HCT116 (cell line): Measurements from ENCODE around the gene CFAP119.

Experiments used
- CTCF ChIP-seq, 3 experiments: fragments of 200-600 bp in 1 of 3; sonication (generic) in 1 of 3; IDR thresholded peaks in 2 of 3; conservative IDR thresholded peaks in 1 of 3; 2 replicates each; pipeline ENCODE4 v1.5.1; 2012 to 2017; ENCODE audit warnings: low read depth in 2 of 3, low read length in 2 of 3, antibody characterized with exemption in 1 of 3, borderline replicate concordance in 1 of 3, control low read depth in 1 of 3, mild to moderate bottlenecking in 1 of 3, mixed read lengths in 1 of 3, mixed run types in 1 of 3, moderate library complexity in 1 of 3; ENCODE audit not compliant: insufficient read depth in 1 of 3
- ELF1 ChIP-seq: IDR thresholded peaks from 2 replicates; pipeline ENCODE4 v1.6.1; 2012; ENCODE audit warnings: low read depth, borderline replicate concordance
- EZH2 ChIP-seq: fragments of 200-600 bp; sonication (generic); IDR thresholded peaks from 2 replicates; pipeline ENCODE4 v1.6.1; 2017; ENCODE audit warnings: antibody characterized with exemption, mixed run types
- EZH2phosphoT487 ChIP-seq: fragments of 200-600 bp; IDR thresholded peaks from 2 replicates; pipeline ENCODE4 v1.6.1; 2018; ENCODE audit warnings: antibody characterized with exemption, borderline replicate concordance
- FOSL1 ChIP-seq: IDR thresholded peaks from 2 replicates; pipeline ENCODE4 v1.6.1; 2012; ENCODE audit warnings: low read depth
- POLR2A ChIP-seq: IDR thresholded peaks from 2 replicates; pipeline ENCODE4 v1.7.0; 2011; ENCODE audit warnings: borderline replicate concordance; ENCODE audit not compliant: insufficient read depth, insufficient read length; ENCODE audit errors: extremely low read depth
- RAD21 ChIP-seq: IDR thresholded peaks from 2 replicates; pipeline ENCODE4 v1.6.1; 2012; ENCODE audit warnings: low read depth, mild to moderate bottlenecking
- REST ChIP-seq: IDR thresholded peaks from 2 replicates; pipeline ENCODE4 v1.6.1; 2012; ENCODE audit warnings: low read depth
- SIN3A ChIP-seq: IDR thresholded peaks from 2 replicates; pipeline ENCODE4 v1.6.1; 2012; ENCODE audit warnings: low read depth
- TCF7L2 ChIP-seq: IDR thresholded peaks from 2 replicates; pipeline ENCODE4 v1.7.0; 2011; ENCODE audit warnings: borderline replicate concordance, inconsistent platforms; ENCODE audit not compliant: insufficient read depth, insufficient read length; ENCODE audit errors: extremely low read depth
- YY1 ChIP-seq: IDR thresholded peaks from 2 replicates; pipeline ENCODE4 v1.6.1; 2011; ENCODE audit warnings: low read length, low read depth, moderate library complexity, mild to moderate bottlenecking; ENCODE audit not compliant: insufficient replicate concordance; ENCODE audit errors: extremely low read depth
- ZBTB33 ChIP-seq: IDR thresholded peaks from 2 replicates; pipeline ENCODE4 v1.6.1; 2011; ENCODE audit warnings: mild to moderate bottlenecking, low read length, moderate library complexity; ENCODE audit not compliant: insufficient replicate concordance; ENCODE audit errors: extremely low read depth
- ZFX ChIP-seq: fragments of 450-650 bp; IDR thresholded peaks from 2 replicates; pipeline ENCODE4 v1.6.1; 2017
- TF ChIP-seq, protein P1 (sequence below): IDR thresholded peaks from 2 replicates; pipeline ENCODE4 v1.6.1; 2012

GRCh38 chr16:30761427-30761927, 385 bp downstream of the CFAP119 start:
- TF ChIP-seq CTCF (IDR thresholded peaks at IDR 0.05 in 2 of 3, conservative IDR thresholded peaks at IDR 0.05 in 1 of 3; ENCODE audit: borderline replicate concordance in 1 of 3, insufficient read depth in 1 of 3, low read depth in 2 of 3, low read length in 2 of 3) (no peak), EZH2phosphoT487 (no peak), YY1 (no peak), POLR2A (no peak), ELF1 (no peak), TCF7L2 (no peak), FOSL1 (no peak), REST (no peak), RAD21 (no peak), ZBTB33 (no peak), SIN3A (no peak; the same call in 1 of the 2 replicates), EZH2 (no peak), ZFX (peak; percentile 48; the same call in 1 of the 2 replicates)
- TF ChIP-seq, protein P1, sequence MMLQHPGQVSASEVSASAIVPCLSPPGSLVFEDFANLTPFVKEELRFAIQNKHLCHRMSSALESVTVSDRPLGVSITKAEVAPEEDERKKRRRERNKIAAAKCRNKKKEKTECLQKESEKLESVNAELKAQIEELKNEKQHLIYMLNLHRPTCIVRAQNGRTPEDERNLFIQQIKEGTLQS = no peak
